GM18508 (cell line): ENCODE measurements around the gene NOL4L.

Source experiments
- ATAC-seq: cut with Tn5 transposase; IDR thresholded peaks from one replicate; pipeline ENCODE4 v1.9.1; 2021; ENCODE audit warnings: moderate number of reproducible peaks; ENCODE audit not compliant: insufficient read depth, unreplicated experiment

The NOL4L gene

GRCh38 chr20:32450484-32451061 is 134.6 kb downstream of the NOL4L start:
- no peak for ATAC-seq

- ATAC-seq = no peak
Measured at GRCh38 chr20:32449890-32450401, 135.2 kb downstream of the NOL4L start.

GRCh38 chr20:32449057-32449889 is 135.9 kb downstream of the NOL4L start:
- ATAC-seq = no peak

GRCh38 chr20:32448306-32449056 is 136.7 kb downstream of the NOL4L start:
- ATAC-seq = no peak

- ATAC-seq = no peak
Measured at GRCh38 chr20:32447136-32448027, 137.8 kb downstream of the NOL4L start.

- no peak for ATAC-seq
Measured at GRCh38 chr20:32446301-32447100, 138.6 kb downstream of the NOL4L start.

- ATAC-seq = no peak
Measured at GRCh38 chr20:32445539-32446273, 139.4 kb downstream of the NOL4L start.

- no peak for ATAC-seq
Measured at GRCh38 chr20:32444474-32445220, 140.5 kb downstream of the NOL4L start.

GRCh38 chr20:32443386-32443974 is 141.7 kb downstream of the NOL4L start:
- ATAC-seq = no peak

GRCh38 chr20:32442630-32443373 is 142.3 kb downstream of the NOL4L start:
- no peak for ATAC-seq

GRCh38 chr20:32441638-32442037 is 143.5 kb downstream of the NOL4L start:
- no peak for ATAC-seq

- no peak for ATAC-seq
Measured at GRCh38 chr20:32440758-32441078, 144.4 kb downstream of the NOL4L start.

- ATAC-seq = no peak
Measured at GRCh38 chr20:32440069-32440757, 144.9 kb downstream of the NOL4L start.

- no peak for ATAC-seq
Measured at GRCh38 chr20:32439132-32439829, 145.9 kb downstream of the NOL4L start.

- no peak for ATAC-seq
Measured at GRCh38 chr20:32438331-32438858, 146.7 kb downstream of the NOL4L start.
